Activated B cell treated with CpG ODN at 0.5 μM for 24 hours (primary cell): ENCODE measurements around the gene HOXD9. TPM values are rescaled to one million over a fixed set of nuclear protein-coding genes. Genes with fewer than 3 reads are reported as not detected.

ENCODE experiments used
- ATAC-seq: fragments of 200-7000 bp; cut with Tn5 transposase; one replicate; pipeline ENCODE4 v1.10.0; 2021; ENCODE audit warnings: low read depth, mild to moderate bottlenecking, moderate library complexity
- CTCF ChIA-PET: fragments of 350-600 bp; sonication (Branson Sonifier 250); formaldehyde crosslinking; loops from one replicate; lab custom pipeline; 2021; ENCODE audit warnings: antibody characterized with exemption; lab: Charles Lee
- POLR2A ChIA-PET: fragments of 350-600 bp; sonication (Branson Sonifier 250); formaldehyde crosslinking; loops from one replicate; lab custom pipeline; 2021; ENCODE audit warnings: antibody characterized with exemption; lab: Charles Lee
- DNase-seq: peaks from one replicate; pipeline ENCODE4 v3.0.0; 2022
- H3K27ac Mint-ChIP-seq: one replicate; pipeline ENCODE4 v1.8.0; 2020; ENCODE audit warnings: mixed read lengths
- H3K27me3 Mint-ChIP-seq: one replicate; pipeline ENCODE4 v1.8.0; 2021; ENCODE audit warnings: mixed read lengths
- H3K36me3 Mint-ChIP-seq: one replicate; pipeline ENCODE4 v1.8.0; 2021; ENCODE audit warnings: low read depth, mixed read lengths
- H3K4me1 Mint-ChIP-seq: one replicate; pipeline ENCODE4 v1.8.0; 2021; ENCODE audit warnings: mixed read lengths
- H3K4me3 Mint-ChIP-seq: one replicate; pipeline ENCODE4 v1.8.0; 2020; ENCODE audit warnings: mild to moderate bottlenecking, mixed read lengths
- H3K9me3 Mint-ChIP-seq: one replicate; pipeline ENCODE4 v1.8.0; 2020; ENCODE audit warnings: mixed read lengths
- intact Hi-C: fragments of 100-400 bp; cut with micrococcal nuclease; formaldehyde crosslinking; loops from one replicate; pipeline ENCODE4 v1.15.1; 2024
- total RNA-seq: library from RNA; stranded (reverse); gene quantifications from 2 replicates; pipeline ENCODE4 v1.2.3, GENCODE V29; 2022
- TF ChIP-seq, protein P1 (sequence below): fragments of 200-600 bp; IDR thresholded peaks from one replicate; pipeline ENCODE4 v1.8.0; 2022; ENCODE audit warnings: antibody characterized with exemption, mild to moderate bottlenecking

HOXD9 gene
- total RNA-seq, 1 donor from 2014 or later: not detected

DNA sequence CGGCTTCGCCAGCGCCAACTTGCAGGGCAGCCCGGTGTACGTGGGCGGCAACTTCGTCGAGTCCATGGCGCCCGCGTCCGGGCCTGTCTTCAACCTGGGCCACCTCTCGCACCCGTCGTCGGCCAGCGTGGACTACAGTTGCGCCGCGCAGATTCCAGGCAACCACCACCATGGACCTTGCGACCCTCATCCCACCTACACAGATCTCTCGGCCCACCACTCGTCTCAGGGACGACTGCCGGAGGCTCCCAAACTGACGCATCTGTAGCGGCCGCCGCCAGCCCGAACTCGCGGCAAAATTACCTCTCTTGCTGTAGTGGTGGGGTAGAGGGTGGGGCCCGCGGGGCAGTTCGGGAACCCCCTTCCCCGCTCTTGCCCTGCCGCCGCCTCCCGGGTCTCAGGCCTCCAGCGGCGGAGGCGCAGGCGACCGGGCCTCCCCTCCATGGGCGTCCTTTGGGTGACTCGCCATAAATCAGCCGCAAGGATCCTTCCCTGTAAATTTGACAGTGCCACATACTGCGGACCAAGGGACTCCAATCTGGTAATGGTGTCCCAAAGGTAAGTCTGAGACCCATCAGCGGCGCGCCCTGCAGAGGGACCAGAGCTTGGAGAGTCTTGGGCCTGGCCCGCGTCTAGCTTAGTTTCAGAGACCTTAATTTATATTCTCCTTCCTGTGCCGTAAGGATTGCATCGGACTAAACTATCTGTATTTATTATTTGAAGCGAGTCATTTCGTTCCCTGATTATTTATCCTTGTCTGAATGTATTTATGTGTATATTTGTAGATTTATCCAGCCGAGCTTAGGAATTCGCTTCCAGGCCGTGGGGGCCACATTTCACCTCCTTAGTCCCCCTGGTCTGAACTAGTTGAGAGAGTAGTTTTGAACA, 49.7 kb downstream of the HOXD9 start:
- Mint-ChIP-seq H3K27ac (no peak overlapping the region), H3K27me3 (peaks cover 65% of the 10 kb centered on the region), H3K4me1 (peaks cover 4% of the 10 kb centered on the region), H3K9me3 (no peaks in the 10 kb centered on the region), H3K4me3 (no peak overlapping the region), H3K36me3 (no peaks in the 10 kb centered on the region)
- intact Hi-C loops: no loop called here
- DNase-seq (no peak), ATAC-seq (no peak)
- TF ChIP-seq, protein P1, sequence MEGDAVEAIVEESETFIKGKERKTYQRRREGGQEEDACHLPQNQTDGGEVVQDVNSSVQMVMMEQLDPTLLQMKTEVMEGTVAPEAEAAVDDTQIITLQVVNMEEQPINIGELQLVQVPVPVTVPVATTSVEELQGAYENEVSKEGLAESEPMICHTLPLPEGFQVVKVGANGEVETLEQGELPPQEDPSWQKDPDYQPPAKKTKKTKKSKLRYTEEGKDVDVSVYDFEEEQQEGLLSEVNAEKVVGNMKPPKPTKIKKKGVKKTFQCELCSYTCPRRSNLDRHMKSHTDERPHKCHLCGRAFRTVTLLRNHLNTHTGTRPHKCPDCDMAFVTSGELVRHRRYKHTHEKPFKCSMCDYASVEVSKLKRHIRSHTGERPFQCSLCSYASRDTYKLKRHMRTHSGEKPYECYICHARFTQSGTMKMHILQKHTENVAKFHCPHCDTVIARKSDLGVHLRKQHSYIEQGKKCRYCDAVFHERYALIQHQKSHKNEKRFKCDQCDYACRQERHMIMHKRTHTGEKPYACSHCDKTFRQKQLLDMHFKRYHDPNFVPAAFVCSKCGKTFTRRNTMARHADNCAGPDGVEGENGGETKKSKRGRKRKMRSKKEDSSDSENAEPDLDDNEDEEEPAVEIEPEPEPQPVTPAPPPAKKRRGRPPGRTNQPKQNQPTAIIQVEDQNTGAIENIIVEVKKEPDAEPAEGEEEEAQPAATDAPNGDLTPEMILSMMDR: no peak
- ChIA-PET POLR2A (no interaction called here), CTCF (no interaction called here)

DNA sequence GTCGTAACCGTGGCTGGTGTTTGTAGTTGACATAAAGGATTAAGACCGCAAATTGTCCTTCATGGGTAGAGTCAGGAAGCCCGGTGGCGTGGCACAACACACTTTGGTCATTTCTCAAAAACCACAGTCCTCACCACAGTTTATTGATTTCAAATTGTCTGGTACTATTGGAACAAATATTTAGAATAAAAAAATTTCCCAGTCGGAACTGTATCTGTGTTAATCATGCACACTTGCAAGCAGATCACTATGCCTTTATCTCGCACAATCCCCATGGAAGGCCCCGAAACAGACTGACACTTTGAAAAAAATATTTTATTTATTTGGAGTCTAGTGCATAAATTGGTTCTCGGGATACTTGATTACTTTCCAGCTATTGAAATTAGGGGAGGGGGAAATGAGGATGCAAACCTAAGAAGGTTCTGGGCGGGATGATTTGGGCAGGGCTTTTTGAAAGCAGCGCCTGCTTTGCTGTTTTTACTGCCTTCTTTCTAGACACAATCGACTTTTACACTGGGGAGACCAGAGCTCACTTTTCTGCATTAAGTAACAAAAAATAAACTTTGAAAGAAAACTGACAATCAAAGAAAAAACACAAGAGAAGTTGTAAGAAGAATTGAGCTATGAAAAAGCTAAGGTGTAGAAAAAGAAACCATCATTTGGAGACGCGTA, 50.5 kb downstream of the HOXD9 start:
- intact Hi-C loops: no loop called here
- Mint-ChIP-seq H3K4me1 (peaks cover 6% of the 10 kb centered on the region), H3K27me3 (peaks cover 64% of the 10 kb centered on the region), H3K9me3 (no peaks in the 10 kb centered on the region), H3K4me3 (no peak overlapping the region), H3K27ac (no peak overlapping the region), H3K36me3 (no peaks in the 10 kb centered on the region)
- TF ChIP-seq, protein P1: no peak
- DNase-seq: no peak
- ATAC-seq: no peak
- ChIA-PET CTCF (interaction anchor here (1.0 kb wide), 1 partner anchor 11 kb away, joined by 3 read pairs; no protein-coding TSS in a partner anchor), POLR2A (no interaction called here)

DNA sequence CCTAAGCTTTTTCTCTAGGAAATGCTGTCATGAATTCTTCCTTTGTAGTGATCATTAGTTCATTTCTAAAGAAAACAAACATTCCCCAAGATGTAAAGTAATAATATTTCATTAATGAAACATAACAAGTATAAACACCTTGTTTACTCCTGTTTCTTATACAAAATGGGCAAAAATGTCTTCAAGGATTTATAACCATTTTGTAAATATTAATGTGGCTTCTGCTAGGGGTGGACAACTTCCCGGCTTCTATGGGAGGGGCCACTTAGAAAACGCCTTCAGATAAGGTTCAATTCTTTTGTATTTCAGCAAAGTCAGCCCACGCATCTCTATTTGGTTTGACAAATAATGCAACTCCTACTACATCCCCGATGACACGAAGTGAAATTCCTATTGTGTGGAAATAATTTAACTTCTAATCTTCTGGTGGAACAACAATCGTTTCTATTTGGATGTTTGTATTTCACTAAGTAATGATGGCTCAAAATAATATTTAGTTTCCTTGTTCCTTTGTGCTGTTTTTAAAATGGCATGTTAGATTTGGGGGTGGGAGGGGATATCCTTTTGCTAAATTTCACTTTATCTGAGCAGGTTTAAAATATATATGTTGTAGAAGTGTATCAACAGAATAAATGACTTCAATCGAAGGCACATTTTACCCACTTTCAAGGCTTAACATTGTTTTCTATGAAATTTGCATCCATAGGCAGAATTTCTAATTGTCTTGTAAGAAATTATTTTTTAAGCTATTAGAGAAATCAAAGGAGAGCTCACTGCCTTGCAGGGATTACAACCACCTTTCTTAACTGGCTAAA, 51.3 kb downstream of the HOXD9 start:
- Mint-ChIP-seq H3K4me3 (no peak overlapping the region), H3K4me1 (peaks cover 9% of the 10 kb centered on the region), H3K27ac (no peak overlapping the region), H3K27me3 (peaks cover 67% of the 10 kb centered on the region), H3K9me3 (no peaks in the 10 kb centered on the region), H3K36me3 (no peaks in the 10 kb centered on the region)
- CTCF ChIA-PET: interaction anchor here (1.0 kb wide), 1 partner anchor 12 kb away, joined by 3 read pairs; no protein-coding TSS in a partner anchor
- DNase-seq: no peak
- POLR2A ChIA-PET: no interaction called here
- intact Hi-C loops: no loop called here
- TF ChIP-seq, protein P1: no peak
- ATAC-seq: no peak

DNA sequence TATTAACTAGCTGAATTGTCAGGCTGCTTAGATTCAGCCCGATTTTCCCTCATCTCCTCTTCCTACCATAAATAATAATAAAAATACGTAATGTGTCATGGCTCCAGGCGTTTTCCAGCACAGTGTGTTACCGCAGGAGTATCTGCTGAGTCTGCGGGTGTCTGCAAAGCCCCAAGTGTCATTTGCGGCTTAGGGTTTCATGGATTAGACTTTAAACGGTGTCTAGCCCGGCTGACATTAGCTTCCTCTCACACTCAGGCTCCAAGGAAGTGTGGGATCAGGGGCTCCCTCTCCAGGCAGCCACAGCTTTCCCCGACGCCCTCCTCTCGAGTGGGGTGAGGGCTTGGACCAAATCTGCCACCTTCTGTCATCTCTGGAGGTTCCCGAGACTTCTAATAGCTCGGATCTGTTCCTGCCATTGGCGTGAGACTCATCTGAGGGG, 51.9 kb downstream of the HOXD9 start:
- H3K36me3 Mint-ChIP-seq: no peaks in the 10 kb centered on the region
- H3K9me3 Mint-ChIP-seq: no peaks in the 10 kb centered on the region
- TF ChIP-seq, protein P1: no peak
- peaks cover 9% of the 10 kb centered on the region for H3K4me1 Mint-ChIP-seq
- ATAC-seq (no peak), DNase-seq (no peak)
- no peak overlapping the region for H3K27ac Mint-ChIP-seq
- intact Hi-C loops: no loop called here
- ChIA-PET POLR2A (no interaction called here), CTCF (no interaction called here)
- H3K27me3 Mint-ChIP-seq: peaks cover 66% of the 10 kb centered on the region
- no peak overlapping the region for H3K4me3 Mint-ChIP-seq

Other genes with a start within 250 kb of the HOXD9 start
- gene LNPK, start 120.5 kb upstream of the HOXD9 start, total RNA-seq: 15.2 TPM in 2 replicates
- not detected in 2 replicates for gene EVX2, start 38.8 kb upstream of the HOXD9 start, total RNA-seq
- not detected in 2 replicates for gene HOXD13, start 30.0 kb upstream of the HOXD9 start, total RNA-seq
- gene HOXD12, start 22.9 kb upstream of the HOXD9 start, total RNA-seq: not detected in 2 replicates
- gene HOXD11, start 15.4 kb upstream of the HOXD9 start, total RNA-seq: not detected in 2 replicates
- gene HOXD10, start 5.9 kb upstream of the HOXD9 start, total RNA-seq: not detected in 2 replicates
- not detected in 2 replicates for gene HOXD8, start 7.0 kb downstream of the HOXD9 start, total RNA-seq
- gene HOXD4, start 28.8 kb downstream of the HOXD9 start, total RNA-seq: not detected in 2 replicates
- gene HOXD3, start 34.6 kb downstream of the HOXD9 start, total RNA-seq: not detected in 2 replicates
- gene HOXD1, start 65.9 kb downstream of the HOXD9 start, total RNA-seq: not detected in 2 replicates
- gene MTX2, start 146.7 kb downstream of the HOXD9 start, total RNA-seq: 9.7 and 10.4 TPM in 2 replicates